GM06990 (cell line): ENCODE results near the gene ANO10.

Source experiments
- DNase-seq: peaks from one replicate; pipeline ENCODE4 v3.0.0-alpha.2; 2011; ENCODE audit not compliant: insufficient read length; ENCODE audit errors: extremely low read depth
- H3K27me3 ChIP-seq: replicated peaks from 2 replicates; pipeline ENCODE4 v1.6.0; 2011; ENCODE audit warnings: low read length; ENCODE audit not compliant: control insufficient read depth, insufficient read depth
- H3K36me3 ChIP-seq: 2 replicates; pipeline ENCODE4 v1.5.1; 2011; ENCODE audit warnings: low read length; ENCODE audit not compliant: control insufficient read depth, insufficient read depth
- H3K4me3 ChIP-seq: replicated peaks from 2 replicates; pipeline ENCODE4 v1.5.1; 2011; ENCODE audit warnings: low read depth, mild to moderate bottlenecking, control low read depth, low read length
- CTCF ChIP-seq: IDR thresholded peaks from 2 replicates; pipeline ENCODE4 v1.5.1; 2011; ENCODE audit warnings: low read length, control low read depth, mild to moderate bottlenecking, inconsistent platforms; ENCODE audit not compliant: insufficient read depth, poor library complexity, severe bottlenecking

Gene ANO10

DNA sequence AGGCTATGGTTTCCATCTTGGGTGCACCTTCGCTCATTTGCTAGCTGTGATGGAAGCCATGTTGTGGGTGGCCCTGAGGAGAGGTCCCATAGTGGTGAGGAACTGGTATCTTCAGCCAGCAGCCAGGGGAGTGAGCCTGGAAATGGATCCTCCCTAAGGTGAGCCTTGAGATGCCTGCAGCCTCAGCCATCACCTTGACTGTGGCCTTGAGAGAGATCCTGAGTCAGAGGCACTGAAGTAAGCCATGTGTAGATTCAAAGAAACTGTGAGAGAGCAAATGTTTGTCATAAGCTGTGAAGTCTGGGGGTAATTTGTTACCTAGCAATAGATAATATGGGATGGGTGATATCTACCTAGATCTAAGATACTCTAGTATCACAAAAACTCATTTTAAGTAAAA, 230.2 kb downstream of the ANO10 start:
- DNase-seq = no peak
- Histone ChIP-seq H3K4me3 (no peak overlapping the region), H3K27me3 (no peaks in the 10 kb centered on the region), H3K36me3 (no peaks in the 10 kb centered on the region)
- no peak for TF ChIP-seq CTCF

DNA sequence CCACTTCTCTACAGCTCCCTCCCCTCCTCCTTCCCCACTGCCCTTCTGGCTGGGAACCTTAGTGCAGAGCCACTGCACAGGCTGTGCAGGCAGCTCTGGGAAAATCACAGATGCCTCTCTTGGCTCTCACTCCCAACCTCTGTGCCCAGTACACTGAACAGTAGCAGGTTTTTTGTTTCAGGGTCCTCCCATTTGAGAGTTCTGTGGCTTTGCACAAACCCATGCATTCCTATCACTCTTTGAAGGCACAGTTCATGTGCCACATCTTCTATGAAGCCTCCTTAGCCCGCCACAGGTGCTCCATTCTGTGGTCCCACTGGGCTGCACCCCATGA, 231.6 kb downstream of the ANO10 start:
- no peak for DNase-seq
- Histone ChIP-seq H3K4me3 (no peak overlapping the region), H3K27me3 (no peaks in the 10 kb centered on the region), H3K36me3 (no peaks in the 10 kb centered on the region)
- no peak for TF ChIP-seq CTCF

DNA sequence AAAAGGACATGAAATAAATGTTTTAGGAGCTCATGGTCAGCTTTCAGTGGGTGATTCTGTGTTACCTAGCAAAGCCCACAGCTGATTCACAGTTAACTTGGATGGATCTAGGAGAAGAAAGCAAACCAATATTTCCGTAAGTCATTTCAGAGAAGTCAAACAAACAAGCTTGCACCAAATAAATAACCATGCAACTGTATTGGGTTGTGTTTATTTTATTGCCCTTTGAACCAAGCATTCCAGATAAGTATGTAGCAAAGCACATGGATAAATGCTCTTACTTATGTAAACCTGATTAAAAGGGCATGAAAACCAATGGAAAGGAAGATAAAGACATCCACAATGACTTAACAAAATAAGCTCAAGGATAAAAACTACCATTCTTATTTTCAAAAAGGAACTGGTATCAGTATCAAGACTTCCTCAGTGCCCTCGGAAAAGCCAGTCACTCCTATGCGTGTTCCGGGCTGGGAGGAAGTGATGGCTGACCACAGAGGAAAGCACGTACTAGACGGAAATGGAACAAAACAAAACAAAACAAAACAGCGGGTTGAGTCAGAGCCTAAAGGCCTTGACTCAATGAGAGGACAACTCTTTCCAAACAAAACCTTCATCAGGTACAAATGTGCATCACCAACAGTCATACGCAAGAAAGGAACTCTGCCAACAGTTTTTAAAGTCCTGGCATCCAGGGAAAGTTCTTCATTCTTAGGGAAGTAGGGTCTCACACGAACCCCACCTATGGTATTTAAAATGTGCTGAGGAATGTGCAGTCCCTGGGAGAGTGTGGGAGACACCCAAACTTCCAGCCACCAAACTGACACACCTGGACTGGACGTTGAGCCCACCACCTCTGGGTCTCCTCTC, 232.2 kb downstream of the ANO10 start:
- no peak for DNase-seq
- H3K27me3 ChIP-seq = no peaks in the 10 kb centered on the region
- no peaks in the 10 kb centered on the region for H3K36me3 ChIP-seq
- TF ChIP-seq CTCF = no peak
- H3K4me3 ChIP-seq = no peak overlapping the region

DNA sequence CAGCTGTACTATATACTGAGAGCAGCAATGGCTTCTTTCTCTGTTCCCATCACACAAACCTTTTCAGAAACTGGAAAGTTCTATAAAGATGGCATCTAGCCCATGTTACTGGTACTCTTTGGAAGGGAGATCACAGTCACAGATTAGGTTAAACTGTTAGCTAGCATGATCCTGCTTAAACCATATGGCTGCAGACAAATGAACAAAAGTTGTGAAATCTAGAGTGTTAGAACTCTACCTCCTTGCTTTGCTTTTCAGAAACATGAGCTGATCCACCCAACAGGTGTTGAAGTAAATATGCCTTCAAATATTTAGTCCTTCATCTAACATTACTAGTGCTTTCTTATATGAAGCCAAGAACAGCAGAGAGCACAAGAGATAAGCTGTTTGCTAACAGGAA, 232.9 kb downstream of the ANO10 start:
- Histone ChIP-seq H3K27me3 (no peaks in the 10 kb centered on the region), H3K36me3 (no peaks in the 10 kb centered on the region), H3K4me3 (no peak overlapping the region)
- no peak for TF ChIP-seq CTCF
- no peak for DNase-seq

GRCh38 chr3:43388175-43388574, 233.6 kb downstream of the ANO10 start:
- H3K4me3 ChIP-seq = no peak overlapping the region
- no peak for TF ChIP-seq CTCF
- no peak for DNase-seq
- H3K27me3 ChIP-seq = no peaks in the 10 kb centered on the region
- no peaks in the 10 kb centered on the region for H3K36me3 ChIP-seq

- no peaks in the 10 kb centered on the region for H3K27me3 ChIP-seq
- no peak overlapping the region for H3K4me3 ChIP-seq
- no peaks in the 10 kb centered on the region for H3K36me3 ChIP-seq
- TF ChIP-seq CTCF = no peak
- no peak for DNase-seq
Observed at GRCh38 chr3:43379343-43379742, 242.5 kb downstream of the ANO10 start.
